HG03442 (cell line): ENCODE results near the gene CCDC12.

ENCODE experiments used
- ATAC-seq: cut with Tn5 transposase; IDR thresholded peaks from one replicate; pipeline ENCODE4 v1.9.1; 2021; ENCODE audit warnings: mild to moderate bottlenecking, moderate library complexity; ENCODE audit not compliant: unreplicated experiment

CCDC12 gene

GRCh38 chr3:46878781-46879436 lies 97.6 kb downstream of the CCDC12 start:
- ATAC-seq = no peak

- no peak for ATAC-seq
These were observed 99.0 kb downstream of the CCDC12 start, which contains the start of gene PTH1R for GRCh38 chr3:46877406-46878125. PTH1R (plus strand) TSS chr3:46877721; CDS start chr3:46883560, 5,839 bp downstream.

- no peak for ATAC-seq
These were observed 99.9 kb downstream of the CCDC12 start for GRCh38 chr3:46876313-46877300.

- no peak for ATAC-seq
These were observed 101.0 kb downstream of the CCDC12 start for GRCh38 chr3:46875560-46875959.

- no peak for ATAC-seq
These were observed 102.1 kb downstream of the CCDC12 start for GRCh38 chr3:46874430-46874829.

- no peak for ATAC-seq
These were observed 103.0 kb downstream of the CCDC12 start for GRCh38 chr3:46873521-46873920.
